GM12865 (cell line): ENCODE measurements around the gene SKIC3.

ENCODE experiments used
- DNase-seq: peaks from one replicate; pipeline ENCODE4 v3.0.0; 2010; ENCODE audit warnings: low read depth
- H3K4me3 ChIP-seq: 2 replicates; pipeline ENCODE4 v1.5.1; 2011; ENCODE audit warnings: mild to moderate bottlenecking, low read depth, low read length, control low read depth
- CTCF ChIP-seq: IDR thresholded peaks from 2 replicates; pipeline ENCODE4 v1.5.1; 2011; ENCODE audit warnings: low read length, control low read depth, low read depth, inconsistent platforms; ENCODE audit not compliant: insufficient read depth; ENCODE audit errors: missing control alignments

Gene SKIC3

GRCh38 chr5:95583992-95584391 lies 29.2 kb upstream of the SKIC3 start:
- no peak overlapping the region for H3K4me3 ChIP-seq

GRCh38 chr5:95581576-95581975 lies 26.8 kb upstream of the SKIC3 start:
- DNase-seq: no peak
- no peak overlapping the region for H3K4me3 ChIP-seq
- TF ChIP-seq CTCF: no peak

More at GRCh38 chr5:95583992-95584391, 29.2 kb upstream of the SKIC3 start:
- TF ChIP-seq CTCF: no peak
- DNase-seq: no peak

- TF ChIP-seq CTCF: no peak
- H3K4me3 ChIP-seq: no peak overlapping the region
- no peak for DNase-seq
Observed at GRCh38 chr5:95572016-95572415, 17.2 kb upstream of the SKIC3 start.

- no peak for TF ChIP-seq CTCF
- no peak overlapping the region for H3K4me3 ChIP-seq
- DNase-seq: no peak
Observed at GRCh38 chr5:95565280-95565920, 10.6 kb upstream of the SKIC3 start.

- no peak for DNase-seq
Observed at GRCh38 chr5:95564450-95564849, 9.7 kb upstream of the SKIC3 start.

GRCh38 chr5:95563367-95563766 lies 8.6 kb upstream of the SKIC3 start:
- H3K4me3 ChIP-seq: no peak overlapping the region
- DNase-seq: no peak
- no peak for TF ChIP-seq CTCF

More at GRCh38 chr5:95564450-95564849, 9.7 kb upstream of the SKIC3 start:
- no peak overlapping the region for H3K4me3 ChIP-seq
- TF ChIP-seq CTCF: no peak

GRCh38 chr5:95562282-95562681 lies 7.5 kb upstream of the SKIC3 start:
- TF ChIP-seq CTCF: no peak
- DNase-seq: no peak
- H3K4me3 ChIP-seq: no peak overlapping the region
